GM12873 (cell line): ENCODE results near the gene LTO1.

ENCODE experiments used
- CTCF ChIP-seq: IDR thresholded peaks from 2 replicates; pipeline ENCODE4 v1.5.1; 2012; ENCODE audit warnings: low read depth, mild to moderate bottlenecking, moderate library complexity, low read length, control low read depth; ENCODE audit not compliant: insufficient read depth; ENCODE audit errors: missing control alignments

Gene LTO1

GRCh38 chr11:69683764-69684333 lies 8.7 kb upstream of the LTO1 start:
- TF ChIP-seq CTCF = peak; percentile 49

- TF ChIP-seq CTCF = no peak
Observed at GRCh38 chr11:69682681-69683326, 7.7 kb upstream of the LTO1 start.

- no peak for TF ChIP-seq CTCF
Observed at GRCh38 chr11:69682221-69682620, 7.1 kb upstream of the LTO1 start.

DNA sequence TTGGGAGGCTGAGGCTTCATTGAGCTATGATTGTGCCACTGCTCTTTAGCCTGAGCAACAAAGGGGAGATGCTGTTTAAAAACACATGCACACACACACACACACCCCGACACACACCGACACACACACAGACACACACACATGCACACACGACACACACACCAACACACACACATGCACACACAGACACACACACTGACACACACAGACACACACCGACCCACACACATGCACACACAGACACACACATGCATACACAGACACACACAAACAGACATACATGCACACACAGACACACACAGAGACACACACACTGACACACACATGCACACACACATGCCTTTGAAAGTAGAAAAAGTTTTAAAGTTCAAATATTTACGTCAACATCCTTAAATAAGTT lies 5.5 kb upstream of the LTO1 start:
- TF ChIP-seq CTCF = no peak

GRCh38 chr11:69677749-69678148 lies 2.6 kb upstream of the LTO1 start:
- TF ChIP-seq CTCF = no peak

GRCh38 chr11:69674267-69674885 lies 777 bp downstream of the LTO1 start:
- no peak for TF ChIP-seq CTCF

GRCh38 chr11:69671734-69672465 lies 3.3 kb downstream of the LTO1 start:
- no peak for TF ChIP-seq CTCF
